ENCODE results near the gene OR52D1. TPM values are rescaled to one million over a fixed set of nuclear protein-coding genes. Genes with fewer than 3 reads are reported as not detected.

Gene OR52D1
- total RNA-seq, 1 donor from 2014 or later, result not detected

GRCh38 chr11:5536482-5536881 is 48.0 kb downstream of the OR52D1 start:
- H3K27ac Mint-ChIP-seq, result no peak overlapping the region
- H3K4me1 Mint-ChIP-seq (ENCODE audit: low read depth), result no peaks in the 10 kb centered on the region
- DNase-seq (ENCODE audit: low spot score, unreplicated experiment), result no peak
- TF ChIP-seq, protein P1, sequence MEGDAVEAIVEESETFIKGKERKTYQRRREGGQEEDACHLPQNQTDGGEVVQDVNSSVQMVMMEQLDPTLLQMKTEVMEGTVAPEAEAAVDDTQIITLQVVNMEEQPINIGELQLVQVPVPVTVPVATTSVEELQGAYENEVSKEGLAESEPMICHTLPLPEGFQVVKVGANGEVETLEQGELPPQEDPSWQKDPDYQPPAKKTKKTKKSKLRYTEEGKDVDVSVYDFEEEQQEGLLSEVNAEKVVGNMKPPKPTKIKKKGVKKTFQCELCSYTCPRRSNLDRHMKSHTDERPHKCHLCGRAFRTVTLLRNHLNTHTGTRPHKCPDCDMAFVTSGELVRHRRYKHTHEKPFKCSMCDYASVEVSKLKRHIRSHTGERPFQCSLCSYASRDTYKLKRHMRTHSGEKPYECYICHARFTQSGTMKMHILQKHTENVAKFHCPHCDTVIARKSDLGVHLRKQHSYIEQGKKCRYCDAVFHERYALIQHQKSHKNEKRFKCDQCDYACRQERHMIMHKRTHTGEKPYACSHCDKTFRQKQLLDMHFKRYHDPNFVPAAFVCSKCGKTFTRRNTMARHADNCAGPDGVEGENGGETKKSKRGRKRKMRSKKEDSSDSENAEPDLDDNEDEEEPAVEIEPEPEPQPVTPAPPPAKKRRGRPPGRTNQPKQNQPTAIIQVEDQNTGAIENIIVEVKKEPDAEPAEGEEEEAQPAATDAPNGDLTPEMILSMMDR (IDR thresholded peaks at IDR 0.05; ENCODE audit: unreplicated experiment), result no peak
- no peaks in the 10 kb centered on the region for H3K36me3 Mint-ChIP-seq (ENCODE audit: insufficient read depth)
- H3K4me3 Mint-ChIP-seq (ENCODE audit: low read depth), result no peak overlapping the region
- peaks cover 11% of the 10 kb centered on the region for H3K9me3 Mint-ChIP-seq (ENCODE audit: low read depth)
- no peaks in the 10 kb centered on the region for H3K27me3 Mint-ChIP-seq

Other genes with a start within 250 kb of the OR52D1 start
- gene HBG1, start 238.8 kb upstream of the OR52D1 start, total RNA-seq, result not detected in 2 replicates
- not detected in 2 replicates for gene HBG2, start 233.9 kb upstream of the OR52D1 start, total RNA-seq
- gene HBE1, start 218.7 kb upstream of the OR52D1 start, total RNA-seq, result not detected in 2 replicates
- gene OR51B4, start 186.7 kb upstream of the OR52D1 start, total RNA-seq, result not detected in 2 replicates
- gene OR51B2, start 164.4 kb upstream of the OR52D1 start, total RNA-seq, result not detected in 2 replicates
- 0.34 and 0.44 TPM in 2 replicates for gene OR51B5, start 145.2 kb upstream of the OR52D1 start, total RNA-seq
- not detected in 2 replicates for gene OR51B6, start 137.2 kb upstream of the OR52D1 start, total RNA-seq
- not detected in 2 replicates for gene OR51M1, start 104.9 kb upstream of the OR52D1 start, total RNA-seq
- gene OR51Q1, start 66.6 kb upstream of the OR52D1 start, total RNA-seq, result not detected in 2 replicates
- not detected in 2 replicates for gene OR51I1, start 47.2 kb upstream of the OR52D1 start, total RNA-seq
- not detected in 2 replicates for gene OR51I2, start 39.4 kb upstream of the OR52D1 start, total RNA-seq
- gene UBQLN3, start 21.3 kb downstream of the OR52D1 start, total RNA-seq, result not detected in 2 replicates
- 0.53 and 0.79 TPM in 2 replicates for gene UBQLNL, start 28.0 kb downstream of the OR52D1 start, total RNA-seq
- 0.26 TPM in 1 of 2 replicates, not detected in the other for gene OR52H1, start 59.9 kb downstream of the OR52D1 start, total RNA-seq
- gene OR52B6, start 92.2 kb downstream of the OR52D1 start, total RNA-seq, result not detected in 2 replicates
- 5.4 and 5.8 TPM in 2 replicates for gene TRIM6, start 108.0 kb downstream of the OR52D1 start, total RNA-seq
- 2.0 TPM in 2 replicates for gene TRIM34, start 136.3 kb downstream of the OR52D1 start, total RNA-seq
- 38.9 and 40.8 TPM in 2 replicates for gene TRIM5, start 196.4 kb downstream of the OR52D1 start, total RNA-seq
- gene TRIM22, start 201.1 kb downstream of the OR52D1 start, total RNA-seq, result 0.89 and 1.7 TPM in 2 replicates
- gene OR56B1, start 247.8 kb downstream of the OR52D1 start, total RNA-seq, result not detected in 2 replicates

All from progenitor cell of endocrine pancreas (in vitro differentiated cells).